NB4 (cell line): ENCODE results near the gene NACA2.

Source experiments
- DNase-seq: peaks from one replicate; pipeline ENCODE4 v3.0.0; 2010; ENCODE audit warnings: low read depth
- H3K4me3 ChIP-seq: one replicate; pipeline ENCODE4 v1.5.1; 2011; ENCODE audit warnings: mild to moderate bottlenecking, low read depth, low read length, moderate library complexity
- MYC ChIP-seq: IDR thresholded peaks from 2 replicates; pipeline ENCODE4 v1.6.1; 2011; ENCODE audit warnings: low read depth, low read length
- POLR2A ChIP-seq: IDR thresholded peaks from 2 replicates; pipeline ENCODE4 v1.6.1; 2011; ENCODE audit warnings: mild to moderate bottlenecking; ENCODE audit not compliant: insufficient read length; ENCODE audit errors: extremely low read depth
- TF ChIP-seq, protein P1 (sequence below): IDR thresholded peaks from 2 replicates; pipeline ENCODE4 v1.6.1; 2011; ENCODE audit warnings: low read depth, low read length
- TF ChIP-seq, protein P2 (sequence below): IDR thresholded peaks from one replicate; pipeline ENCODE4 v1.5.1; 2012; ENCODE audit warnings: low read depth, low read length

Gene NACA2

DNA sequence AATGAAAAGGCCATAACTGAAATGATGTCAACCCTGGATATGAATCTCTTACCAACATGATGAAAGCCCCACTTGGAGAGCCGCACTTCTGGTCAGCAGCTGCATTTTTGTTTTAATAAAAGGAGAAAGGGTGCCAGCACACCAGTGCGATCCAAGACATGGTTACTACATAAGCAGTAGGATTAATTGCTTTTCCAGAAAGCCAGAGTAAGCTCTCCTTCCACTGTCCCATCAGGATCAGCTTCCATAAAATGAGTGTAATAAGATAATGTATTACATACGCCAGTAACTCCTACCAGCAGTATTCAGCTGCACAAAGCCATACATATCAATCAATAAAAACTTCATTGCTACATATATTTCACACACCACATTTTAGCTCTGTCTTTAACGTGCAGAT, 26.3 kb upstream of the NACA2 start:
- DNase-seq, result no peak
- TF ChIP-seq, protein P1, sequence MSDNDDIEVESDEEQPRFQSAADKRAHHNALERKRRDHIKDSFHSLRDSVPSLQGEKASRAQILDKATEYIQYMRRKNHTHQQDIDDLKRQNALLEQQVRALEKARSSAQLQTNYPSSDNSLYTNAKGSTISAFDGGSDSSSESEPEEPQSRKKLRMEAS, result no peak
- TF ChIP-seq MYC (no peak), POLR2A (no peak)
- TF ChIP-seq, protein P2, sequence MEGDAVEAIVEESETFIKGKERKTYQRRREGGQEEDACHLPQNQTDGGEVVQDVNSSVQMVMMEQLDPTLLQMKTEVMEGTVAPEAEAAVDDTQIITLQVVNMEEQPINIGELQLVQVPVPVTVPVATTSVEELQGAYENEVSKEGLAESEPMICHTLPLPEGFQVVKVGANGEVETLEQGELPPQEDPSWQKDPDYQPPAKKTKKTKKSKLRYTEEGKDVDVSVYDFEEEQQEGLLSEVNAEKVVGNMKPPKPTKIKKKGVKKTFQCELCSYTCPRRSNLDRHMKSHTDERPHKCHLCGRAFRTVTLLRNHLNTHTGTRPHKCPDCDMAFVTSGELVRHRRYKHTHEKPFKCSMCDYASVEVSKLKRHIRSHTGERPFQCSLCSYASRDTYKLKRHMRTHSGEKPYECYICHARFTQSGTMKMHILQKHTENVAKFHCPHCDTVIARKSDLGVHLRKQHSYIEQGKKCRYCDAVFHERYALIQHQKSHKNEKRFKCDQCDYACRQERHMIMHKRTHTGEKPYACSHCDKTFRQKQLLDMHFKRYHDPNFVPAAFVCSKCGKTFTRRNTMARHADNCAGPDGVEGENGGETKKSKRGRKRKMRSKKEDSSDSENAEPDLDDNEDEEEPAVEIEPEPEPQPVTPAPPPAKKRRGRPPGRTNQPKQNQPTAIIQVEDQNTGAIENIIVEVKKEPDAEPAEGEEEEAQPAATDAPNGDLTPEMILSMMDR, result no peak
- H3K4me3 ChIP-seq, result no peak overlapping the region

DNA sequence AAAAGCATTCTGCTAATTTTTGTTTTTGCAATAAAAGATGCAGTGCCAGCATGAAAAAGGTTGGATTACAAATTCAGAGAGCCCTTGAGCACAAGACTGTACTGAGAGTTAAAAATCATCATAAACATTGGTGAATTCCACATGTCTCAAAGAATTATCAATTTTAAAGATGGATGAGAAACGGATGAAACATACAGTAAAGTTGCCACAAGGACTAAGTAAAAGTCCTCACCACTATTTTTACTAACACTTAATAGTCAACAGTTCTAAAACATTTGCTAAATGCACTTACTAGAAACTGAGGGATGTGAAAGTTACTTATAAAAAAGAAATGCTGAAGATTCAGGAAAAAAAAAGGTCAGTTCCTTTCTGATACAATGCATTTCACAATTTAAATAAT, 25.8 kb upstream of the NACA2 start:
- DNase-seq, result no peak
- TF ChIP-seq, protein P2, result no peak
- TF ChIP-seq POLR2A (no peak), MYC (no peak)
- TF ChIP-seq, protein P1, result no peak
- no peak overlapping the region for H3K4me3 ChIP-seq

- TF ChIP-seq POLR2A, result no peak
- TF ChIP-seq, protein P2, result no peak
- TF ChIP-seq MYC, result no peak
- no peak overlapping the region for H3K4me3 ChIP-seq
- no peak for DNase-seq
These were observed 23.2 kb upstream of the NACA2 start for GRCh38 chr17:61614219-61614618.

DNA sequence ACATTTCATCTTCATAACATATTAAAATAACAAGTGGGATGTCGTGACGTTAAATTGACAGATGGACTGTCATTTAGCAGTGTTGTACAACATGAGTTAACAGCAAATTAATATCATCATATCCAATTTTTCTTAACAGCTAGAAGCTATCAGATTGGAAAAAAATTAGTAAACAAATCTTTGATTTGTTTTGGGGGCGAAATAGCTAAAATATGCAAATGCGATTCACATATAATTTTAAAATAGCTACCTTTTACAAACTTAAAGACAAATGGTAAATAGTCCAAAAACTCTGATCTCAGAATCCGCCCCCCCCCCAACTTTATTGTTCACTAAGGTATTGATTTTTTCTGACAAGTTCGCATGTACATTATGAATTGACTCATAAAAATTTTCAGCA, 20.3 kb upstream of the NACA2 start:
- H3K4me3 ChIP-seq, result no peak overlapping the region
- no peak for DNase-seq
- TF ChIP-seq POLR2A, result no peak
- TF ChIP-seq, protein P2, result no peak

GRCh38 chr17:61605692-61606091, 14.7 kb upstream of the NACA2 start:
- DNase-seq, result no peak
- H3K4me3 ChIP-seq, result no peak overlapping the region
- TF ChIP-seq POLR2A, result no peak
- no peak for TF ChIP-seq MYC
- TF ChIP-seq, protein P2, result no peak
- TF ChIP-seq, protein P1, result no peak

- TF ChIP-seq, protein P1, result no peak
- TF ChIP-seq POLR2A, result no peak
- TF ChIP-seq, protein P2, result no peak
- no peak for TF ChIP-seq MYC
- no peak overlapping the region for H3K4me3 ChIP-seq
- no peak for DNase-seq
These were observed 10.3 kb upstream of the NACA2 start for GRCh38 chr17:61601297-61601696.
